H9 (cell line): Measurements from ENCODE around the gene ATF1. TPM values are rescaled to one million over a fixed set of nuclear protein-coding genes. Genes with fewer than 3 reads are reported as not detected.

Experiments
- DNase-seq: peaks from one replicate; pipeline ENCODE4 v3.0.0-alpha.2; 2017
- H2AFZ ChIP-seq: one replicate; pipeline ENCODE4 v1.6.1; 2013; ENCODE audit warnings: mild to moderate bottlenecking, low read length, control low read depth, moderate library complexity
- H2AK5ac ChIP-seq: 2 replicates; pipeline ENCODE4 v1.6.1; 2013; ENCODE audit warnings: low read length, control low read depth, mixed read lengths; ENCODE audit not compliant: insufficient read length
- H2BK120ac ChIP-seq: one replicate; pipeline ENCODE4 v1.6.1; 2013; ENCODE audit warnings: low read depth, mild to moderate bottlenecking, low read length, control low read depth, inconsistent platforms; ENCODE audit not compliant: poor library complexity, severe bottlenecking
- H2BK12ac ChIP-seq: 2 replicates; pipeline ENCODE4 v1.6.1; 2013; ENCODE audit warnings: low read length, control low read depth, mixed read lengths, low read depth; ENCODE audit not compliant: insufficient read length
- H2BK15ac ChIP-seq: 2 replicates; pipeline ENCODE4 v1.6.1; 2013; ENCODE audit warnings: low read depth, low read length, control low read depth
- H2BK20ac ChIP-seq: one replicate; pipeline ENCODE4 v1.6.1; 2013; ENCODE audit warnings: low read depth, mild to moderate bottlenecking, low read length, control low read depth, inconsistent platforms; ENCODE audit not compliant: poor library complexity, severe bottlenecking
- H2BK5ac ChIP-seq: 2 replicates; pipeline ENCODE4 v1.6.1; 2013; ENCODE audit warnings: low read length, control low read depth, mixed read lengths; ENCODE audit not compliant: insufficient read length
- H3K14ac ChIP-seq: 2 replicates; pipeline ENCODE4 v1.6.1; 2013; ENCODE audit warnings: low read length, control low read depth; ENCODE audit not compliant: insufficient read depth
- H3K18ac ChIP-seq: 2 replicates; pipeline ENCODE4 v1.6.1; 2013; ENCODE audit warnings: low read depth, mild to moderate bottlenecking, mixed read lengths, low read length, control low read depth; ENCODE audit not compliant: insufficient read length
- H3K23ac ChIP-seq: 2 replicates; pipeline ENCODE4 v1.6.1; 2013; ENCODE audit warnings: low read length, control low read depth, mixed read lengths, low read depth; ENCODE audit not compliant: insufficient read length
- H3K23me2 ChIP-seq: 2 replicates; pipeline ENCODE4 v1.6.1; 2013; ENCODE audit warnings: low read depth, mild to moderate bottlenecking, mixed read lengths, low read length, control low read depth; ENCODE audit not compliant: insufficient read length, poor library complexity, severe bottlenecking
- H3K27ac ChIP-seq: 2 replicates; pipeline ENCODE4 v1.5.1; 2013; ENCODE audit warnings: low read length, control low read depth, mixed read lengths, low read depth; ENCODE audit not compliant: insufficient read length
- H3K27me3 ChIP-seq: 2 replicates; pipeline ENCODE4 v1.6.1; 2013; ENCODE audit warnings: low read length, control low read depth, inconsistent platforms; ENCODE audit not compliant: insufficient read depth
- H3K4ac ChIP-seq: 2 replicates; pipeline ENCODE4 v1.6.1; 2013; ENCODE audit warnings: low read depth, mild to moderate bottlenecking, control low read depth, inconsistent platforms, low read length, moderate library complexity
- H3K4me1 ChIP-seq: 2 replicates; pipeline ENCODE4 v1.6.1; 2013; ENCODE audit warnings: low read length, control low read depth, inconsistent platforms; ENCODE audit not compliant: insufficient read depth
- H3K4me2 ChIP-seq: 2 replicates; pipeline ENCODE4 v1.6.1; 2013; ENCODE audit warnings: low read length, control low read depth, mixed read lengths; ENCODE audit not compliant: insufficient read length, insufficient read depth
- H3K56ac ChIP-seq: 2 replicates; pipeline ENCODE4 v1.6.1; 2013; ENCODE audit warnings: low read depth, mild to moderate bottlenecking, mixed read lengths, low read length, control low read depth; ENCODE audit not compliant: insufficient read length
- H3K79me1 ChIP-seq: 2 replicates; pipeline ENCODE4 v1.6.1; 2013; ENCODE audit warnings: low read depth, mild to moderate bottlenecking, moderate library complexity, low read length, control low read depth, inconsistent platforms; ENCODE audit not compliant: insufficient read depth, poor library complexity, severe bottlenecking
- H3K79me2 ChIP-seq: 2 replicates; pipeline ENCODE4 v1.6.1; 2013; ENCODE audit warnings: low read length, control low read depth, inconsistent platforms; ENCODE audit not compliant: insufficient read depth
- H3K9ac ChIP-seq: 2 replicates; pipeline ENCODE4 v1.6.1; 2013; ENCODE audit warnings: low read length, control low read depth, mixed read lengths; ENCODE audit not compliant: insufficient read length; ENCODE audit errors: extremely low read depth
- H3K9me3 ChIP-seq: one replicate; pipeline ENCODE4 v1.6.1; 2013; ENCODE audit warnings: low read depth, low read length, inconsistent platforms; ENCODE audit not compliant: control insufficient read depth
- H3T11ph ChIP-seq: one replicate; pipeline ENCODE4 v1.6.1; 2013; ENCODE audit warnings: mild to moderate bottlenecking, low read length, control low read depth, inconsistent platforms
- H4K20me1 ChIP-seq: one replicate; pipeline ENCODE4 v1.6.1; 2013; ENCODE audit not compliant: control insufficient read depth, insufficient read length, insufficient read depth
- H4K5ac ChIP-seq: 2 replicates; pipeline ENCODE4 v1.6.1; 2013; ENCODE audit warnings: low read depth, mild to moderate bottlenecking, mixed read lengths, low read length, control low read depth; ENCODE audit not compliant: insufficient read length
- H4K8ac ChIP-seq: replicated peaks from 2 replicates; pipeline ENCODE4 v1.6.1; 2013; ENCODE audit warnings: low read length, control low read depth, mixed read lengths, low read depth; ENCODE audit not compliant: insufficient read length
- H4K91ac ChIP-seq: 2 replicates; pipeline ENCODE4 v1.6.1; 2013; ENCODE audit warnings: low read depth, mild to moderate bottlenecking, moderate library complexity, mixed read lengths, low read length, control low read depth; ENCODE audit not compliant: insufficient read length
- H3K27ac Mint-ChIP-seq, 3 experiments: 2 replicates in 2 of 3; 3 replicates in 1 of 3; pipeline ENCODE4 v1.8.0; 2020 to 2021; ENCODE audit warnings: mixed read lengths in 3 of 3, mild to moderate bottlenecking in 1 of 3, moderate library complexity in 1 of 3
- H3K27me3 Mint-ChIP-seq: 2 replicates; pipeline ENCODE4 v1.8.0; 2021; ENCODE audit warnings: low read depth, mild to moderate bottlenecking, moderate library complexity, mixed read lengths
- H3K36me3 Mint-ChIP-seq, 3 experiments: 2 replicates in 2 of 3; 3 replicates in 1 of 3; pipeline ENCODE4 v1.8.0; 2020 to 2021; ENCODE audit warnings: low read depth in 3 of 3, mixed read lengths in 3 of 3; ENCODE audit not compliant: insufficient read depth in 1 of 3
- H3K4me1 Mint-ChIP-seq, 2 experiments: 2 replicates each; pipeline ENCODE4 v1.8.0; 2020; ENCODE audit warnings: mixed read lengths in 2 of 2
- H3K4me3 Mint-ChIP-seq, 2 experiments: 2 replicates in 1 of 2; 3 replicates in 1 of 2; pipeline ENCODE4 v1.8.0; 2020 to 2021; ENCODE audit warnings: mild to moderate bottlenecking in 2 of 2, mixed read lengths in 2 of 2, moderate library complexity in 1 of 2
- H3K9me3 Mint-ChIP-seq, 2 experiments: 2 replicates in 1 of 2; 3 replicates in 1 of 2; pipeline ENCODE4 v1.8.0; 2020; ENCODE audit warnings: mild to moderate bottlenecking in 2 of 2, mixed read lengths in 2 of 2, moderate library complexity in 1 of 2
- WGBS: extraction: QIAGEN DNeasy Blood & Tissue Kit; methylation state at CpG from one replicate; pipeline ENCODE4 v1.1.7; 2013; ENCODE audit warnings: missing lambda C conversion rate, low lambda C conversion rate, mixed read lengths; ENCODE audit not compliant: insufficient read length; ENCODE audit errors: extremely low coverage; 5-methylcytosine and 5-hydroxymethylcytosine counted together
- total RNA-seq: library from RNA; stranded (reverse); gene quantifications from 2 replicates; pipeline ENCODE4 v1.2.1, GENCODE V29; 2021
- TF ChIP-seq, protein P1 (sequence below): fragments of 200-600 bp; sonication (generic); conservative IDR thresholded peaks from 3 replicates; pipeline ENCODE4 v1.8.0; 2021; ENCODE audit warnings: antibody characterized with exemption, mild to moderate bottlenecking

The ATF1 gene
- total RNA-seq, 1 experiment from 2014 or later = 47.8 TPM

DNA sequence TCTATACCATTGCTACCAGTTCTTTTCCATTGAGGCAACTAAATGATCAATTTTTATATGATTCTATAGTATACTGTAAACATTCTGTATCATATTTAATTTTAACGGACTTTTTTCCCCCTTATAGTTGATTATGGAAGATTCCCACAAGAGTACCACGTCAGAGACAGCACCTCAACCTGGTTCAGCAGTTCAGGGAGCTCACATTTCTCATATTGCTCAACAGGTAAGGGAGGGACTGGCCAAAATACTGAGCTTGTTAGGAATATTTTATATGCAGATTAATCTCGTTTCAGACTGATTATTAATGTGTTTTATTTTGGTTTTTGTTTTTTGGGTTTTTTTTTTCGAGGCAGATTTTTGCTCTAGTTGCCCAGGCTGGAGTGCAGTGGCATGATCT is 16.1 kb downstream of the ATF1 start:
- no peak overlapping the region for H4K8ac ChIP-seq
- no peaks in the 10 kb centered on the region; the same call in 1 of the 2 replicates for H3K79me2 ChIP-seq
- H2BK15ac ChIP-seq = no peak overlapping the region
- H3K14ac ChIP-seq = no peak overlapping the region
- H3K56ac ChIP-seq = no peak overlapping the region
- no peaks in the 10 kb centered on the region for H4K20me1 ChIP-seq
- H3K23ac ChIP-seq = no peak overlapping the region
- no peaks in the 10 kb centered on the region; a peak in 2 of 5 replicates for H3K9me3 Mint-ChIP-seq
- no peak overlapping the region for H3K4ac ChIP-seq
- H3K79me1 ChIP-seq = peaks cover 3% of the 10 kb centered on the region
- no peak overlapping the region for H2BK120ac ChIP-seq
- H3K4me3 Mint-ChIP-seq = no peak overlapping the region
- no peak overlapping the region for H3K4me2 ChIP-seq
- WGBS = 100% methylated on average over 2 of the region's 4 CpGs
- H2BK12ac ChIP-seq = no peak overlapping the region
- H3K9me3 ChIP-seq = no peaks in the 10 kb centered on the region
- DNase-seq = no peak
- no peak overlapping the region for H2BK5ac ChIP-seq
- no peak overlapping the region for H2AFZ ChIP-seq
- no peak overlapping the region for H2BK20ac ChIP-seq
- TF ChIP-seq, protein P1, sequence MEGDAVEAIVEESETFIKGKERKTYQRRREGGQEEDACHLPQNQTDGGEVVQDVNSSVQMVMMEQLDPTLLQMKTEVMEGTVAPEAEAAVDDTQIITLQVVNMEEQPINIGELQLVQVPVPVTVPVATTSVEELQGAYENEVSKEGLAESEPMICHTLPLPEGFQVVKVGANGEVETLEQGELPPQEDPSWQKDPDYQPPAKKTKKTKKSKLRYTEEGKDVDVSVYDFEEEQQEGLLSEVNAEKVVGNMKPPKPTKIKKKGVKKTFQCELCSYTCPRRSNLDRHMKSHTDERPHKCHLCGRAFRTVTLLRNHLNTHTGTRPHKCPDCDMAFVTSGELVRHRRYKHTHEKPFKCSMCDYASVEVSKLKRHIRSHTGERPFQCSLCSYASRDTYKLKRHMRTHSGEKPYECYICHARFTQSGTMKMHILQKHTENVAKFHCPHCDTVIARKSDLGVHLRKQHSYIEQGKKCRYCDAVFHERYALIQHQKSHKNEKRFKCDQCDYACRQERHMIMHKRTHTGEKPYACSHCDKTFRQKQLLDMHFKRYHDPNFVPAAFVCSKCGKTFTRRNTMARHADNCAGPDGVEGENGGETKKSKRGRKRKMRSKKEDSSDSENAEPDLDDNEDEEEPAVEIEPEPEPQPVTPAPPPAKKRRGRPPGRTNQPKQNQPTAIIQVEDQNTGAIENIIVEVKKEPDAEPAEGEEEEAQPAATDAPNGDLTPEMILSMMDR = no peak
- H3K27ac ChIP-seq = no peak overlapping the region
- H3K27ac Mint-ChIP-seq = no peak overlapping the region
- H3K4me1 ChIP-seq = no peaks in the 10 kb centered on the region
- no peak overlapping the region for H2AK5ac ChIP-seq
- H3K23me2 ChIP-seq = no peaks in the 10 kb centered on the region
- H3K4me1 Mint-ChIP-seq = no peaks in the 10 kb centered on the region
- no peak overlapping the region for H3T11ph ChIP-seq
- H4K5ac ChIP-seq = no peak overlapping the region
- no peak overlapping the region for H3K18ac ChIP-seq
- H4K91ac ChIP-seq = no peak overlapping the region
- no peaks in the 10 kb centered on the region for H3K27me3 Mint-ChIP-seq
- H3K27me3 ChIP-seq = no peaks in the 10 kb centered on the region
- H3K9ac ChIP-seq = no peak overlapping the region
- peaks cover 13 to 23% (median 23%) of the 10 kb centered on the region in 3 experiments for H3K36me3 Mint-ChIP-seq
